NCI-H1436 treated with DMSO at 0.1 percent for 48 hours (cell line): ENCODE data around the gene PLCXD1.
"Not testable (repeated sequence)": the region's sequence is repeated elsewhere in the genome, so short reads cannot be mapped to it uniquely, and the experiment has no call there.

Experiments
- DNase-seq: peaks from one replicate; lab custom pipeline; 2025; lab: John Stamatoyannopoulos, UW

The PLCXD1 gene

GRCh38 chrX:351324-351641 is 70.1 kb downstream of the PLCXD1 start:
- DNase-seq: not testable (repeated sequence)

- DNase-seq: no peak
Measured at GRCh38 chrX:351736-352135, 70.6 kb downstream of the PLCXD1 start.

- no peak for DNase-seq
Measured at GRCh38 chrX:352181-352580, 71.0 kb downstream of the PLCXD1 start.

GRCh38 chrX:352582-353314 is 71.6 kb downstream of the PLCXD1 start:
- no peak for DNase-seq
